ENCODE results near the gene BBS12.

DNA sequence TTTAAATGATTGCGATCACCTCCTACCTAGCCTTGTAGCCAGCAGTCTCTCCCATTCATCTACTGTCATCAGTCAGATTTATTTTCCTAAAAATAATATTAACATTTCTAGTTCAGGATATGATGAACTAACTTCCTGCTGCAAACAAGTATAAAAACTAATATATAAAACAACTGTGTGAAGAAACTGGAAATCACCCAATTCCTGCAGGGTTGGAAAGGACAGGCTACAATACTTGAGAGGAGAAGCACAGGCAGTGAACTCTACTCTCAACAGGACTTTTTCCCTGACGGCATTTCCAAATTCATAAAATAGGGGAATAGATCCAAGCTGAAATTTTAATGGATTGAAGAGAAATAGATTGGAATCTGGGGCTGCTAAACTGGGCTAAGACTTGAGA, 14.2 kb upstream of the BBS12 start:
- TF ChIP-seq, protein P1, sequence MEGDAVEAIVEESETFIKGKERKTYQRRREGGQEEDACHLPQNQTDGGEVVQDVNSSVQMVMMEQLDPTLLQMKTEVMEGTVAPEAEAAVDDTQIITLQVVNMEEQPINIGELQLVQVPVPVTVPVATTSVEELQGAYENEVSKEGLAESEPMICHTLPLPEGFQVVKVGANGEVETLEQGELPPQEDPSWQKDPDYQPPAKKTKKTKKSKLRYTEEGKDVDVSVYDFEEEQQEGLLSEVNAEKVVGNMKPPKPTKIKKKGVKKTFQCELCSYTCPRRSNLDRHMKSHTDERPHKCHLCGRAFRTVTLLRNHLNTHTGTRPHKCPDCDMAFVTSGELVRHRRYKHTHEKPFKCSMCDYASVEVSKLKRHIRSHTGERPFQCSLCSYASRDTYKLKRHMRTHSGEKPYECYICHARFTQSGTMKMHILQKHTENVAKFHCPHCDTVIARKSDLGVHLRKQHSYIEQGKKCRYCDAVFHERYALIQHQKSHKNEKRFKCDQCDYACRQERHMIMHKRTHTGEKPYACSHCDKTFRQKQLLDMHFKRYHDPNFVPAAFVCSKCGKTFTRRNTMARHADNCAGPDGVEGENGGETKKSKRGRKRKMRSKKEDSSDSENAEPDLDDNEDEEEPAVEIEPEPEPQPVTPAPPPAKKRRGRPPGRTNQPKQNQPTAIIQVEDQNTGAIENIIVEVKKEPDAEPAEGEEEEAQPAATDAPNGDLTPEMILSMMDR (IDR thresholded peaks at IDR 0.05): no peak
- TF ChIP-seq POLR2A (IDR thresholded peaks at IDR 0.05): no peak

Data from adrenal gland (tissue), 5 donors.